GM12878 (cell line): ENCODE measurements around the gene UBAC2. TPM values are rescaled to one million over a fixed set of nuclear protein-coding genes. Genes with fewer than 3 reads are reported as not detected.

ENCODE experiments used
- ATAC-seq: fragments of 200-7000 bp; cut with Tn5 transposase; 3 replicates; pipeline ENCODE4 v1.9.1; 2020; ENCODE audit warnings: mild to moderate bottlenecking, moderate library complexity
- BruUV-seq: library from RNA; stranded (reverse); fragments of 400-500 nt; replicated peaks from 2 replicates; lab custom pipeline; 2021; lab: Mats Ljungman, UMichigan
- CTCF ChIA-PET: fragments of 300-600 bp; sonication (Branson Sonifier 250); formaldehyde crosslinking; extraction: SDS; loops from one replicate; lab custom pipeline; 2021; ENCODE audit warnings: inconsistent platforms; lab: Yijun Ruan, JAX
- POLR2A ChIA-PET: fragments of 350-600 bp; formaldehyde crosslinking; extraction: SDS; loops from one replicate; lab custom pipeline; 2021; ENCODE audit warnings: inconsistent platforms; lab: Charles Lee
- RAD21 ChIA-PET: fragments of 300-600 bp; sonication (Branson Sonifier 250); formaldehyde crosslinking; loops from one replicate; lab custom pipeline; 2023; ENCODE audit warnings: antibody characterized with exemption; ENCODE audit not compliant: unreplicated experiment; lab: Charles Lee
- SMC1A ChIA-PET: fragments of 300-600 bp; sonication (Branson Sonifier 250); formaldehyde crosslinking; loops from one replicate; lab custom pipeline; 2023; ENCODE audit not compliant: unreplicated experiment, uncharacterized antibody; lab: Charles Lee
- DNase-seq: peaks from one replicate; pipeline ENCODE4 v3.0.0-alpha.2; 2011; ENCODE audit warnings: low read depth, low spot score
- FAIRE-seq: peaks from 3 replicates; lab custom pipeline; 2011; peaks lifted over from hg19 to GRCh38; lab: Jason Lieb, UNC
- H2AFZ ChIP-seq: 2 replicates; pipeline ENCODE4 v1.6.0; 2011; ENCODE audit warnings: low read depth, low read length, control low read depth; ENCODE audit not compliant: control insufficient read depth
- H3K27ac ChIP-seq: 2 replicates; pipeline ENCODE4 v1.5.1; 2011; ENCODE audit warnings: control low read depth; ENCODE audit not compliant: control insufficient read depth, insufficient read depth
- H3K27me3 ChIP-seq, 2 experiments: replicated peaks in 1 of 2; 2 replicates each; pipeline versions ENCODE4 v1.6.0 to v1.6.1; 2011; ENCODE audit warnings: low read length in 1 of 2; ENCODE audit not compliant: control insufficient read depth in 2 of 2, insufficient read depth in 2 of 2
- H3K36me3 ChIP-seq, 2 experiments: 2 replicates each; pipeline ENCODE4 v1.5.1; 2011; ENCODE audit warnings: low read length in 1 of 2; ENCODE audit not compliant: control insufficient read depth in 2 of 2, insufficient read depth in 2 of 2
- H3K4me1 ChIP-seq: 2 replicates; pipeline ENCODE4 v1.6.1; 2011; ENCODE audit warnings: mild to moderate bottlenecking, low read length, moderate library complexity, mixed read lengths; ENCODE audit not compliant: control insufficient read depth, insufficient read depth
- H3K4me2 ChIP-seq: 2 replicates; pipeline ENCODE4 v1.6.0; 2011; ENCODE audit warnings: control low read depth; ENCODE audit not compliant: control insufficient read depth, insufficient read depth
- H3K4me3 ChIP-seq: fragments of 200-600 bp; sonication (generic); 2 replicates; pipeline ENCODE4 v1.5.1; 2016
- H3K79me2 ChIP-seq: 2 replicates; pipeline ENCODE4 v1.6.0; 2011; ENCODE audit warnings: low read length; ENCODE audit not compliant: control insufficient read depth, insufficient read depth
- H3K9ac ChIP-seq: 2 replicates; pipeline ENCODE4 v1.8.0; 2011; ENCODE audit warnings: low read length, control low read depth, mixed read lengths; ENCODE audit not compliant: control insufficient read depth, insufficient read depth
- H3K9me3 ChIP-seq: replicated peaks from 3 replicates; pipeline ENCODE4 v1.5.1; 2011; ENCODE audit warnings: mild to moderate bottlenecking, low read length; ENCODE audit not compliant: control insufficient read depth, insufficient read depth
- H4K20me1 ChIP-seq: 2 replicates; pipeline ENCODE4 v1.6.0; 2011; ENCODE audit not compliant: control insufficient read depth, insufficient read depth
- CHD1 ChIP-seq: IDR thresholded peaks from 2 replicates; pipeline ENCODE4 v1.6.1; 2012; ENCODE audit warnings: low read depth, low read length, improper control_type of control experiment
- ETV6 ChIP-seq, 2 experiments: fragments of 450-650 bp in 1 of 2; IDR thresholded peaks in 1 of 2; conservative IDR thresholded peaks in 1 of 2; 2 replicates each; pipeline ENCODE4 v1.6.1; 2014; ENCODE audit warnings: antibody characterized with exemption in 1 of 2, borderline replicate concordance in 1 of 2, low read depth in 1 of 2, mild to moderate bottlenecking in 1 of 2, moderate library complexity in 1 of 2
- KLF5 ChIP-seq: fragments of 450-650 bp; IDR thresholded peaks from 2 replicates; pipeline ENCODE4 v1.6.1; 2014; ENCODE audit warnings: mild to moderate bottlenecking; ENCODE audit not compliant: partially characterized antibody
- MEF2A ChIP-seq: IDR thresholded peaks from 2 replicates; pipeline ENCODE4 v1.6.1; 2011; ENCODE audit warnings: low read depth, mild to moderate bottlenecking, low read length, moderate library complexity; ENCODE audit not compliant: insufficient read depth
- MTA2 ChIP-seq: fragments of 450-650 bp; IDR thresholded peaks from 2 replicates; pipeline ENCODE4 v1.6.1; 2016; ENCODE audit warnings: low read depth, mild to moderate bottlenecking, moderate library complexity
- MYC ChIP-seq: IDR thresholded peaks from 2 replicates; pipeline ENCODE4 v1.6.1; 2011; ENCODE audit warnings: mild to moderate bottlenecking, low read length, moderate library complexity, inconsistent platforms; ENCODE audit not compliant: insufficient read depth, insufficient replicate concordance, insufficient read length, severe bottlenecking
- NR2C1 ChIP-seq: fragments of 450-650 bp; IDR thresholded peaks from 2 replicates; pipeline ENCODE4 v1.6.1; 2017; ENCODE audit warnings: antibody characterized with exemption, mild to moderate bottlenecking, moderate library complexity
- RAD21 ChIP-seq: IDR thresholded peaks from 2 replicates; pipeline ENCODE4 v1.6.1; 2011; ENCODE audit warnings: mild to moderate bottlenecking, low read depth, low read length, moderate library complexity; ENCODE audit not compliant: insufficient read depth
- SIX5 ChIP-seq: IDR thresholded peaks from 2 replicates; pipeline ENCODE4 v1.6.1; 2011; ENCODE audit warnings: mild to moderate bottlenecking, low read depth, low read length, moderate library complexity; ENCODE audit not compliant: severe bottlenecking
- SMAD5 ChIP-seq: IDR thresholded peaks from 2 replicates; pipeline ENCODE4 v1.6.1; 2016; ENCODE audit warnings: antibody characterized with exemption, low read depth
- WRNIP1 ChIP-seq: IDR thresholded peaks from 2 replicates; pipeline ENCODE4 v1.6.1; 2011; ENCODE audit warnings: low read depth, low read length, improper control_type of control experiment, borderline replicate concordance
- ZNF217 ChIP-seq: fragments of 450-650 bp; IDR thresholded peaks from 2 replicates; pipeline ENCODE4 v1.6.1; 2017; ENCODE audit warnings: antibody characterized with exemption, mild to moderate bottlenecking
- ZNF622 ChIP-seq: fragments of 450-650 bp; IDR thresholded peaks from 2 replicates; pipeline ENCODE4 v1.6.1; 2017; ENCODE audit warnings: mild to moderate bottlenecking, inconsistent platforms
- WGBS: methylation state at CpG from one replicate; pipeline ENCODE4 v1.1.6; 2016; ENCODE audit warnings: low lambda C conversion rate; ENCODE audit not compliant: insufficient replicate concordance, insufficient coverage; ENCODE audit errors: missing lambda C conversion rate; 5-methylcytosine and 5-hydroxymethylcytosine counted together
- in situ Hi-C: fragments of 300-500 bp; cut with MboI; formaldehyde crosslinking; loops from 9 replicates; pipeline ENCODE4 v1.14.3; 2018; ENCODE audit warnings: mixed read lengths
- intact Hi-C: fragments of 100-400 bp; cut with micrococcal nuclease; formaldehyde crosslinking; loops from one replicate; pipeline ENCODE4 v1.14.2; 2022; ENCODE audit not compliant: unreplicated experiment
- polyA plus RNA-seq, 11 experiments: library from polyadenylated mRNA; depleted of rRNA in 4 of 11; unstranded in 6 of 11; stranded (reverse) in 5 of 11; fragments of >200 nt; fragmentation: Nextera tagmentation in 4 of 11; fragmentation: Illumina TruSeq in 1 of 11; extraction: Ambion mirVana in 4 of 11; extraction: Trizol in 1 of 11; gene quantifications; 1 replicate in 1 of 11; 2 replicates in 10 of 11; pipeline versions ENCODE4 v1.2.1 to v1.2.3, GENCODE V29; 2011 to 2016; ENCODE audit warnings: inconsistent platforms in 2 of 11, missing spikeins in 2 of 11, low read depth in 1 of 11
- total RNA-seq, 4 experiments: library from RNA; depleted of rRNA in 3 of 4; stranded (reverse); fragments of >200 nt in 3 of 4; fragmentation: Illumina TruSeq in 1 of 4; extraction: Trizol in 1 of 4; gene quantifications; 2 replicates each; pipeline versions ENCODE4 v1.2.1 to v1.2.3, GENCODE V29; 2013 to 2021
- TF ChIP-seq, protein P1 (sequence below): fragments of 450-650 bp; formaldehyde crosslinking; IDR thresholded peaks from 2 replicates; pipeline ENCODE4 v1.4.0; 2020; ENCODE audit warnings: mild to moderate bottlenecking, moderate library complexity
- TF ChIP-seq, protein P2 (sequence below): IDR thresholded peaks from 2 replicates; pipeline ENCODE4 v1.6.1; 2011; ENCODE audit warnings: low read depth, low read length, improper control_type of control experiment, borderline replicate concordance

The UBAC2 gene
- total and polyA plus RNA-seq, 10 of the 15 experiments (the other 5 are each of a cell fraction or from before 2014, with no cell fraction given) = 3.0 to 54.6 (median 17.4) TPM

- no peak for ATAC-seq
- BruUV-seq = no TSS peak
- RAD21 ChIA-PET = interaction anchor here (0.8 to 1.4 kb wide), 2 partner anchors 17 to 73 kb away, joined by 3 to 5 read pairs; no protein-coding TSS in a partner anchor
- no peaks in the 10 kb centered on the region; a peak in 1 of 4 replicates for H3K27me3 ChIP-seq
- H3K9ac ChIP-seq = no peak overlapping the region
- SMC1A ChIA-PET = interaction anchor here (1.5 kb wide), 1 partner anchor 45 kb away, joined by 3 read pairs; no protein-coding TSS in a partner anchor
- 33% methylated on average over 4 of the region's 4 CpGs for WGBS
- TF ChIP-seq WRNIP1 = no peak
- no peak for TF ChIP-seq SMAD5
- TF ChIP-seq CHD1 = no peak
- no peak for TF ChIP-seq MEF2A
- TF ChIP-seq, protein P1, sequence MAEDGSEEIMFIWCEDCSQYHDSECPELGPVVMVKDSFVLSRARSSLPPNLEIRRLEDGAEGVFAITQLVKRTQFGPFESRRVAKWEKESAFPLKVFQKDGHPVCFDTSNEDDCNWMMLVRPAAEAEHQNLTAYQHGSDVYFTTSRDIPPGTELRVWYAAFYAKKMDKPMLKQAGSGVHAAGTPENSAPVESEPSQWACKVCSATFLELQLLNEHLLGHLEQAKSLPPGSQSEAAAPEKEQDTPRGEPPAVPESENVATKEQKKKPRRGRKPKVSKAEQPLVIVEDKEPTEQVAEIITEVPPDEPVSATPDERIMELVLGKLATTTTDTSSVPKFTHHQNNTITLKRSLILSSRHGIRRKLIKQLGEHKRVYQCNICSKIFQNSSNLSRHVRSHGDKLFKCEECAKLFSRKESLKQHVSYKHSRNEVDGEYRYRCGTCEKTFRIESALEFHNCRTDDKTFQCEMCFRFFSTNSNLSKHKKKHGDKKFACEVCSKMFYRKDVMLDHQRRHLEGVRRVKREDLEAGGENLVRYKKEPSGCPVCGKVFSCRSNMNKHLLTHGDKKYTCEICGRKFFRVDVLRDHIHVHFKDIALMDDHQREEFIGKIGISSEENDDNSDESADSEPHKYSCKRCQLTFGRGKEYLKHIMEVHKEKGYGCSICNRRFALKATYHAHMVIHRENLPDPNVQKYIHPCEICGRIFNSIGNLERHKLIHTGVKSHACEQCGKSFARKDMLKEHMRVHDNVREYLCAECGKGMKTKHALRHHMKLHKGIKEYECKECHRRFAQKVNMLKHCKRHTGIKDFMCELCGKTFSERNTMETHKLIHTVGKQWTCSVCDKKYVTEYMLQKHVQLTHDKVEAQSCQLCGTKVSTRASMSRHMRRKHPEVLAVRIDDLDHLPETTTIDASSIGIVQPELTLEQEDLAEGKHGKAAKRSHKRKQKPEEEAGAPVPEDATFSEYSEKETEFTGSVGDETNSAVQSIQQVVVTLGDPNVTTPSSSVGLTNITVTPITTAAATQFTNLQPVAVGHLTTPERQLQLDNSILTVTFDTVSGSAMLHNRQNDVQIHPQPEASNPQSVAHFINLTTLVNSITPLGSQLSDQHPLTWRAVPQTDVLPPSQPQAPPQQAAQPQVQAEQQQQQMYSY = no peak
- TF ChIP-seq ZNF622 = no peak
- TF ChIP-seq MYC = no peak
- TF ChIP-seq NR2C1 = no peak
- TF ChIP-seq RAD21 = no peak
- TF ChIP-seq ZNF217 = no peak
- TF ChIP-seq KLF5 = no peak
- TF ChIP-seq, protein P2, sequence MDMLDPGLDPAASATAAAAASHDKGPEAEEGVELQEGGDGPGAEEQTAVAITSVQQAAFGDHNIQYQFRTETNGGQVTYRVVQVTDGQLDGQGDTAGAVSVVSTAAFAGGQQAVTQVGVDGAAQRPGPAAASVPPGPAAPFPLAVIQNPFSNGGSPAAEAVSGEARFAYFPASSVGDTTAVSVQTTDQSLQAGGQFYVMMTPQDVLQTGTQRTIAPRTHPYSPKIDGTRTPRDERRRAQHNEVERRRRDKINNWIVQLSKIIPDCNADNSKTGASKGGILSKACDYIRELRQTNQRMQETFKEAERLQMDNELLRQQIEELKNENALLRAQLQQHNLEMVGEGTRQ = no peak
- TF ChIP-seq ETV6 (conservative IDR thresholded peaks at IDR 0.05 in 1 of 2, IDR thresholded peaks at IDR 0.05 in 1 of 2; ENCODE audit: borderline replicate concordance in 1 of 2, low read depth in 1 of 2) = no peak
- TF ChIP-seq SIX5 = no peak
- TF ChIP-seq MTA2 = no peak
- TF ChIP-seq, all 136 proteins: peak for 0
- Histone ChIP-seq H2AFZ (no peak overlapping the region), H3K4me1 (no peaks in the 10 kb centered on the region), H4K20me1 (no peaks in the 10 kb centered on the region), H3K4me3 (no peak overlapping the region), H3K36me3 (no peaks in the 10 kb centered on the region), H3K4me2 (no peak overlapping the region), H3K9me3 (no peaks in the 10 kb centered on the region), H3K27ac (no peak overlapping the region), H3K79me2 (no peaks in the 10 kb centered on the region)
- in situ Hi-C loops = no loop called here
- DNase-seq (no peak), FAIRE-seq (no peak)
- ChIA-PET CTCF (interaction anchor here (0.6 to 2.0 kb wide), 4 partner anchors 65 to 161 kb away, joined by 3 to 6 read pairs (median 4); partner anchors contain the start of gene GPR18), POLR2A (no interaction called here)
- intact Hi-C loops = no loop called here
Observed at GRCh38 chr13:99193152-99193551, 7.5 kb upstream of the UBAC2 start.
